NOMO-1 treated with DMSO at 0.1 percent for 48 hours (cell line): ENCODE data around the gene SNED1.

Source experiments
- DNase-seq: peaks from one replicate; lab custom pipeline; 2025; ENCODE audit not compliant: unreplicated experiment; lab: John Stamatoyannopoulos, UW

The SNED1 gene

DNA sequence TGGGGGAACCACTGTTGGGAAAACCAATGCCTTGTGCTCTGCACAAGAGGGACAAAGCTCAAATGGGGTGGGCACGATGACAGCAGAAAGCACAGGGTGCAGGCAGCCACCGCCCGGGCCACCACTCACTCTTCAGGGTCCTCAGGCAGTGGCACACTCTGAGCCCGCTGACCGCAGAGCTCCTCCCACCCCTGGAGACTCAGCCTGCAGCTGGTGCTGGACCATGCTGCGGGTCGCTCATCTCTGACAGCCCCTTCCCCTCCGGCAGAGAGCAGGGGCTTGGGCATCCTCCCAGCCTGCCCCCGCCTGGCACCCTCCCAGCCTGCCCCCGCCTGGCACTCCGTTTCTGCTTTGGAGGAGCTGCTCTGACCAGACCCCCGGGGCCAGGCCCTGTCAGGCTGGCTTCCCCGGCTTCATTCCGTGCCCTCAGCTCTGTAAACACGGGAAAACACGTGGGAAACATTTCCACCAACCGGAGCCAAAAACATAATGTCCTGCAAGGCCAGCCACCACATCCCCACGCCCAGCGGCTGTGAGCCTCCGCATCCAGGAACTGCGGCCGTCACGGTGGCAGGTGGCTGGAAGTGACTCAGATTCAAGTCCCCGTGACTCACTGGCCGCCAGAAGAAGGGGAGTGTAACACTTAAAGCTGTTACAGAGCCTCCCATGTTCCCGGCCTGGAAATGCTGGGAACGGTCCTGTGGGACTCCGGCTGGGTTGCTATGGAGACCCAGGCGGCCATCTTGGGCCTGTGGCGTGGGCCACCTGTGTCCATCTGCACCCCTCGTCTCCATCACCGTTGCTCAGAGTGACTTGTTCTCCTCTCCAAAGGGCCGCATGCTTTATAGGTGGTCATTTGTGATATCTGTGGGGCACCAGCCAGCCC lies 6.8 kb upstream of the SNED1 start:
- peak; percentile 84 for DNase-seq

DNA sequence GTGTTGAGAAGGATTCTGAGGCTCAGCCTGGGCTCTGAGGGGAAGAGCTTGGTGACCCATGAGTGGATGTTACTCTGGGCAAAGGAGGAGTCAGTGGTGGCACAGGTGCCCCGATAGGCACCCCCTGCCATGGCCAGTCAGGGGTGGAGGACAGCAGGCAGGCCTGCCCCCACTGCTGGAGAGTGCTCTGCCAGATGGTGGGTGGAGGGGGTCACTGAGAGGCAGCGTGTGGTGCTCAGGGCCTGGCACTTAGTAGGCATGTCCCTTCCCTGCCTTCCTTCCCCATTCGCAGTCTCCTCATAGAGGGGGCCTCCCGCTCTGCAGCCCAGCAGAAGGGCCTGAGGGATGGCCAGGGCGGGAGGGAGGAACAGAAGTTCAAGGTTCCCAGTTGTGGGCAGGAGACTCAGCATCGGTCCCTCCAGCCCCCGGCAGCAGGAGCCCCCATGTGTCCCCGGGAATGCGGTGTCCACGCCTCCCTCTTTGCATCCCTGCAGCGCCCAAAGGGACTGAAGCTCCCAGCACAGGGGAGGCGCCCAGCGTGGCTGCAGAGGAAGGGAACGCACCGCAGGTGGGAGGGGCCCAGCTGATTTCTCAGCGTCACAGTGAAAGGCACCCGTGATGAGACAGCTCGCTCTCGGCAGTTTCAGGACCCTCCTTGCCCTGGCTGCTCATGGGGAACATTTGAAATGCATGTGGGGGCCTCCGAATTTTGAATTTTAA lies 5.7 kb upstream of the SNED1 start:
- DNase-seq = no peak

DNA sequence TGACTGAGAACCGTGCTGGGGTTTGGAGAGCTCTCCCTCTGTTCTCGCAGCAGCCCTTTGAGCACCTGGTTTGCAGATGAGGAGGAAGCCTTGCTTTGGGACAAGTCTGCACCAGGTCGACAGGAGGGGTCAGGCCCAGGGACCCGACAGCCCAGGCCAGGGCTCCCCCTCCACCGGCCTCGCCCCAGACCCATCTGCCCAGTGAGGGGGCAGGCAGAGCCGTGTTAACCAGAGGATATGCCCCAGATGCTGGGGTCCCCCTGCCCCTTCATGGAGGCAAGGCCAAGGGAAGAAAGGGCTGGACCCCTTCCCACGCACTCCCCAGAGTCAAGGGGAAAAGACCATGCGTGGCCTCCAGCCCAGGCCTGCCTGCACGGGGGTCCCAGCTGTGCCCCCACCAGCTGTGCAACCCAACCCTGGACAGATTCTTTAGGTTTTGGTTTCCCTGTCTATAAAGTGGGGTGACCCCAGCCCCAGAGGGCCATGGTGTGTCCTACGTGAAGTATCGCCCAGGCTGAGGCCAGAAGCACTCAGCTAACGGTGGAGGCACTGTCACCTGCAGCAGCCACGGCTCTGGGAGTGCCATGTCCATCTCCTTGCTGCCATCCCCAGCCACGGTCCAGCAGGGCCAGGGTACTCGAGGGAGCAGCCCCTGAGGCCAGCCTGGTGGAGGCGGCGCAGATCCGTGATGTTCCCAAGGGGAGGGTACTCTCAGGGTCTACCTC lies 4.8 kb upstream of the SNED1 start:
- no peak for DNase-seq

DNA sequence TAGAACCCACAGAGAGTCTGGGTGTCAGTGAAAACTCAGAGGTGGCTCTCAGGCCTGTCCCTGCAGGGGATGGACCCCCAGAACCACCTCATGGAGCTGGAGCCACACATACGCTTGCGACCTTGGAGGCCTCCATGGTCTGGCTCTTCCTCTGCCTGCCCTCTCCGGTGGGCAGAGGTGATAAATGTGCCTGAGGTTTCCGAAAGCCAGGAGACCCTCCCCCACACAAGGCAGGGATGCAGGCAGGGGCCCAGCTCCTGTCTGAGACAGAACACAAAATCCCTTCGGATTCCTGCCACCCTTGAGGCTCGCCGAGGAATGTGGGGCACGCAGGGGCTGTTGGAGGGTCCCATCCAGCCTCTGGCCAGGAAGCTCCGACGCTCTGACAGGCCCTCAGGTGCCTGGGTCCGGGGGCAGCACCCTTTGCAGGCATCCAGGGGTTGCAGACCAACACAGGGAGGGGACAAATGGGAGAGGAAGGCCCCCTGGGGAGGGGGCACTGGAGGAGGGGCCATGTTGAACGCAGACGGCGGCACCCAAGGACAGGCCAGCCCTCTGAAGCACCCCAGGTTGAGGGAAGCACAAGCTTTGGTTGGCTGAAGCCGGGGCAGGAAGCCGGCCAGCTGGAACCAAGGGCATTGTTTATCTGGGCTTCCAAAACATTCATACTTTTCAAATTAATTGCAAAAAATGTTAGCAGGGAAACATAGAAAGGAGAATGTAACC lies 4.1 kb upstream of the SNED1 start:
- no peak for DNase-seq

DNA sequence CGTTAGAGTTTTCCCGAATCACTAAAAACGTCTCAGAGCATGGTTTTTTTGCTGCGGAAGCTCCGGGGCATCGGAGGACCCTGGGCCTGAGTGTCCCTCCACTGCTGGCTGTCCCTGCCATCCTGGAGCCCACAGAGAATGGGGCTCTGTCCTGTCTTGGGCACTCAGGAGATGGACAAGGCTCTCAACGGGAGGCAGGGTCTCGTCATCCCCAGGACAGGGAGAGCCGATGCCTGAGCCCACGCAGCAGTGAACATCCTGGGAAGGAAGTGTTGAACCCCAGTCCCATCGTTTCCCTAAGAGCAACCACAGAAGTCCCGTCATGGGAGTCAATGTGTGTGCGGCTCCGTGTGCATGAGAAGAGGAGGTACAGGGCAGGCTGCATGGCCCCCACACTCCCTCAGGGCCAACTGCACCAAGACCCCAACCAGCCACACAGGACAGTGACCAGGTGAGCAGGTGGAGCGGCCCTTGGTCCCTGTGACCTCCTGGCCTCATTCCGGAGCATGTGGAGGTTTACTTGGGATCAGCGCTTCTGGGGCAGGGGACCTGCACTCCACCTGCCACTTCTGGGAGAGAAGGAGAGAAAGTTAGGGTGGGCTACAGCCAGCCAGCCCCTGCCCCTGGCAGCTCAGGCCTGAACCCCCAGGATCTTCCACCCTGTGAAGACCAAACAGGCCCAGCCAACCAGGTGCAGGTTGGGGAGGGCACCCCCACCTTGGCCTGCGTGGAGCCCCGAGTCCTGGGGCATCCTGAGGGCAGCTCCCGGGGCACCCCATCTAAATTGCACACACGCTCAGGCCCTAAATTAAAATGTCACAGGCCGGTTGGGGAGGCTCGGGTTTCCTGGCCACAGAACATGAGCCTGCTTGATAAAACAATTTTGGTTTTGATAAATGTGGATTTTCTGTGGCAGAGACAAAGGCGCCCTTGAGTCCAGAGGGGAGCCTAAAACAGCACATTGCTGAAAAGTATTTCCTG lies 3.1 kb upstream of the SNED1 start:
- DNase-seq = no peak

DNA sequence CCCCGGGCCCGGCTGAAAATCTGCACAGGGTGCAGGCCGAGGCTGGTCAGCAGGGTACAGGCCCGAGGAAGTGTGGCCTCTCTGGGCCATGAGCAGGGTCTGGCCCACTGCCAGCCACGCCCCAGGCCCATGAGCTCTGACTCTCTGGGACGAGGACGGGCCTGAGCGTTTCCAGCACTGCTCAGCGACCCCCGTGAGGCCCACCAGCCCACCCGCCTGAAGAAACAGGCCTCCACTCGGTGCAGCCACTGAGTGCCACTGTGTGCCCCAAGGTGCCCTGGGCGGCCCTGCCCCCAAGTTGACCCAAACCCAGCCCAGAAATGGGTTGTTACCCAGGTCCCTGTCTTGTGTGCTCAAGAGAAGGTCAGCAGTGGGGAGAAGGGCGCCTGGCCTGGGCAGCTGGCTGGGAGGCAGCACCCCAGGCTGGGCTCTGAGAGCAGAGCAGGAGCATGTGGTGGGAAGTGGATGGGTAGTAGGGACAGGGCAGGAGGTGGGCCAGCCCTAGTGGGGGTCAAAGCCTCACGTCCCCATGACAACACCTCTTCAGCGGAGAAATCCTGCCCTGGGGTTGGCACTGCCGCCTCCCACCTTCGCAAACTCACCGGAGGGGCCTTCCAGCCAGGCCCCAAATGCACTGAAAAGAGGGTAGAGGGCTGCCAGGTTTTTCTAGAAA lies 2.1 kb upstream of the SNED1 start:
- DNase-seq = no peak

DNA sequence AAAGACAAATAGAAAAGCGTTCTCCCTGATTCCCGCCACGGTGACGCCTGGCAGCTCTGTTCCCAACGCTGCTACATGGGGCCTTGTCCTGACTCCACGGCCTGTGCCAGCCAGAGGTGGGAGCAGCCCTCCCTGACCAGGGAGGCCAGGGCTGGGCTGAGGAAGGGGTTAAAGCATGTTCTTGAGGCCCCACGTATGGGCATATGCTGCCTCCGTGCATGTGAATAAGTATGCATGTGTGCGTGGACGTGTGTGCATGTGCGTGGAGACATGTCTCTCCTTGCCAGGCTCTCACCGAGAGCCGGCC lies 1.6 kb upstream of the SNED1 start:
- DNase-seq = no peak

DNA sequence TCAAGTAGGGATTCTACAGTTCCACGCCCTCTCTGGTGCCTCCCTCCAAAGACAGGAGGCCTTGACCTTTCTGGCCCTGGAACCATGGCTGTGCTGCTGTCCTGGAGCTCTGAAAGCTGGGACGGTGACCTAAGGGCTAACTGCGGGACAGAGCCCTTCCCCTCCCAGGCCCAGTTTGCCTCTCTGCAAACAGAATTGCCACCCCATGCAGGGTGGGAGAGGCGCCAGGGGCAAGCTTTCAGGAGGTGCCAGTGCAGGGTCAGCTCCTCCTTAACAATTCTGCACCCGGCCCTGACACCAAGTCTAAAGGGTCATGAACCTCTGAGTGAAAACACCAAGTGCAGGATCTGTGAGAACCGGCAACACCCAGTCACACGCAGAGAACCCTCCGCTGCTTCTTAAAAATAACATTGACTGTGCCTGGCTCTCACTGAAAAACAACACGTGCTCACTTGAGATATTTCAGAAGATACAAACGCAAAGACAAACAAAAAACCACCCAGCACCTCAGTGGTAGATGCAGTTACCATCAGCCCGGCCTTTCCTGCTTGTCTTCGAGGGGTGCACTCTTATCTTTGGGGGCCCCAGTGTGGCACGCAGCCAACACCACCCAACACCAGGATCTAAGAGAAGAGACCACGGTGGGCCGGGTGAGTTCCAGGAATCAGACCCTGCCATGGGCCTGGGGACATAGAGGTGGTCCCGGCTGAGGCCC lies 1.1 kb upstream of the SNED1 start:
- DNase-seq = no peak

DNA sequence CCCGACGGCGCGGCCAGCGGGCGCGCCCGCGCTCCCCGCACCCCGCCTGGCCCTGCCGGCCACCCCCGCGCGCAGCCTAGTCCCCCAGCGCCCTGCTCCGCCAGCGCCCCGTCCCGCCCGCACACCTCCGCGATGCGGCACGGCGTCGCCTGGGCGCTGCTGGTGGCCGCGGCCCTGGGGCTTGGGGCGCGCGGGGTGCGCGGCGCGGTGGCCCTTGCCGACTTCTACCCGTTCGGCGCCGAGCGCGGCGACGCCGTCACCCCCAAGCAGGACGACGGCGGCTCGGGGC lies 232 bp downstream of the SNED1 start:
- no peak for DNase-seq

DNA sequence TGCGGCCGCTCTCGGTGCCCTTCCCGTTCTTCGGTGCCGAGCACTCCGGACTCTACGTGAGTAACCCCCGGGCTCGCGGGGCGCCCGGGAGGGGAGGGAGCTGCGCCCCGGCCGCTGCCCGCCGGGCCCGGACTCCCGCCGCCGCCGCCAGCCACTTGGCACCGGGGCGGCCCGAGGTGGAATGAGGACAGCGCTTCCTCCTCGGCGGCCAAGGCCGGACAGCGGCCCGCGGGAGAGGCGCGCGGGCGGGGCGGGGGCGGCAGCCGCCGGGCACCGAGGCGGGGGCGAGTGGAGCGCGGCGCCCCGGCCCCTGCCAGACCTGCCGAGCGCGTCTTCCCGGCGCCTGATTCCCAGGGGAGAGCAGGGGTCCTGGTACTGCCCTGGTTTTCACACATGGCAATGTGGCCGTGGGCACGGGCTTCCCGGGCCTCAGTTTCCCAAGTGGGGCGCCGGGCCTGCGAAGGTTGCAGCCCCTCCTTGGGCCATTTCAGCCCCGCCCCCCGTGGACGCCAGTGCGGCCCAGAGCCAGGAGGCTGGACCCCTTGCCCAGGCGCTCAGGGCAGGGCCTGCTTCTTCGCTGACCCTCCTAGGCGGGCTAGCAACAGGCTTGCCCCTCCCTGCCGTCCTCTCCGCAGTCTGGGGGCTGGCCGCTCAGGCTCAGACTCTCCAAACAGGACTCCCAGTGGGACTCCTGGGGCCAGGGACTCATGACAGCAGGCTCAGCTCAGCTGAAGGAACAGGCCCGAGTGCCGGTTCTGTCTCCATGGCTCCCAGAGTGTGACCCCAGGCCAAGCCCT lies 775 bp downstream of the SNED1 start:
- no peak for DNase-seq

DNA sequence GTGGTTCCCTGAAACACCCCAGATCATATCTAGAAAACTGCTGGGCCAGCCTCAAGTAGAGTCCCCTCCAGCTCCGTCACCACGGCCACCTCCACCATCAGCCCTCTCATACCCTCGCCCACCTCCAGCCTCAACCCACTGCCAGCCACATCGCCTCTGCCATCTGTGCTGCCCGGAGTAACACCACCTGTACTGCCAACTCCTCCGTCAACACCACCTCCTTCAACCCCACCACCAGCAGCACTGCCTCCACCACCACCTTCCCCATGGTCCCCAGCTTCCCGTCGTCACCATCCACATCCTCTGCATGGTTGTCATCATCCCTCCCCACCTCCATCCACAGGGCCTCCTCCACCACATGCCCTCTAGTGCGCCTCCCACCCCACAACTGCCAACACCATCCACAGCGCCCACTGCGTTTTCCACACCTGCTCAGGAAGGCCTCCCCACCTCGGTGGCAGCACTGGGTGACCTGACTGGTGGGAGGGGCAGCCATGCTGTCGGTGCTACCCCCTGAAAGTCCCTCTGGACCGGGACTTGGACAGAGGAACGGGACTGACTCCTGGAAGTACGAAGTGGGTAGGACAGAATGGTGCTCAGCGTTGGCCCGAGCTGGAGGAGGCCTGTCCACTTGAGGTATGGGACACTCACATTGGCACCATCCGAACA lies 1.6 kb downstream of the SNED1 start:
- DNase-seq = no peak

DNA sequence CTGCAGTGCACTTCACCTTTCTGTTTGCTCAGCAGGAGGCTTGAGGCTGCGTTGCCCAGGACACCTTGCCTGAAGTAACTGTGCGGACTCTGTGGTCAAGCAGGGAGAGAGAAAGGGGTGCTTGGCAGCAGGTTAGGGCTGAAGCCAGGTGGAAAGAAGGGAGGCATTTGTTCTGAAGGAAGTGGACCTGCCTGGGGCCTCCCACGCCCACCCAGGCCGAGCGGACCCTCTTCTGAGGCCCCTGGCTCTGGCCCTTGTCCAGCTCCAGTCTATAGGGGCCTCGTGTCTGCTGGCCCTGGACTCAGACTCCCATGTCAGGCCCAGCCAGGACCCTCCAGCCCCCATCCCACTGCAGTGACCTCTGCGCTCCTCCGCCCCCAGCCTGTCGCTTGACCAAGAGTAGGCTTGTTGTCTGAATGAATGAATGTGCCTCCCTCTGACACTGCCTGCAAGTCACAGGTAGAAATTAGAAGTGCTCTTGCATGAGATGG lies 2.5 kb downstream of the SNED1 start:
- no peak for DNase-seq

DNA sequence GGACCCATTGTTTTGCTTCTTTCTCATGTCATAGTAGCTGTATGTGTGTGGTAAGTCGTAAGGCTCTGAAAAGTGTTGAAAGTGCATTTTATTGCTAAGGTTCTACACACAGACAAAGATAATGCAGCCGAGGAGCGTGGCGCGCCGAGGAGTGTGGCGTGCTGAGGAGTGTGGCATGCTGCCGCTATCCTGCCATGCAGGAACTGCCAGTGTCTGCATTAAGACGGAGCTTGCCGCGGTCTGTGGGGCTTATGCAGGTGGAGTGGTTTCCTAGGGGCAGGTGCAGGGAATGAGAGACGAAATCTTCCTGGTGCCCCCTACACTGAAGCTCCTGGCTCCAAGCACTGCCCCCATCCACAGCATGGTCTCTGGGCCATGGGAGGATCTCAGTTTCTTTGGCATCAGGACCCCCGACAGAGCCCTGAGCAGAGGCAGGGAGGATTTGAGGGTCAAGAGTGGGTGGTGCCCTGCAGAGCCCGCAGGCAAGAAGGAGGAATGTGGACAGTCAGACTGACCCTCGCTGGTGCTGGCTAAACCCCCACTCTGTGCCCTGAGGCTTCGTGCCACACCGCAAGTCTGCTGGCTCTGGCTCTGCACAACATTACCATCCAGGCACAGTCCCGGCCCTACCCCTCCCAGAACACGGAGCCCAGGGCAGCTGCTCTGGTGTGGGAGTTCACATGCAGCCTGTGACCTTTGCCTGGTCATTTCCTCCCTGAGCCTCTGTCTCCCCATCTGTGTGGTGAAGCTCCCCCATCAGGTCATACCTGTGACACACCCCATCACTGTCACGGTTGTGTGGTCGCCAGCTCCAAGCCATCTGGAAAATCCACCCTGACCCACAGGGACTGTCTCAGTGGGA lies 3.2 kb downstream of the SNED1 start:
- DNase-seq = no peak

DNA sequence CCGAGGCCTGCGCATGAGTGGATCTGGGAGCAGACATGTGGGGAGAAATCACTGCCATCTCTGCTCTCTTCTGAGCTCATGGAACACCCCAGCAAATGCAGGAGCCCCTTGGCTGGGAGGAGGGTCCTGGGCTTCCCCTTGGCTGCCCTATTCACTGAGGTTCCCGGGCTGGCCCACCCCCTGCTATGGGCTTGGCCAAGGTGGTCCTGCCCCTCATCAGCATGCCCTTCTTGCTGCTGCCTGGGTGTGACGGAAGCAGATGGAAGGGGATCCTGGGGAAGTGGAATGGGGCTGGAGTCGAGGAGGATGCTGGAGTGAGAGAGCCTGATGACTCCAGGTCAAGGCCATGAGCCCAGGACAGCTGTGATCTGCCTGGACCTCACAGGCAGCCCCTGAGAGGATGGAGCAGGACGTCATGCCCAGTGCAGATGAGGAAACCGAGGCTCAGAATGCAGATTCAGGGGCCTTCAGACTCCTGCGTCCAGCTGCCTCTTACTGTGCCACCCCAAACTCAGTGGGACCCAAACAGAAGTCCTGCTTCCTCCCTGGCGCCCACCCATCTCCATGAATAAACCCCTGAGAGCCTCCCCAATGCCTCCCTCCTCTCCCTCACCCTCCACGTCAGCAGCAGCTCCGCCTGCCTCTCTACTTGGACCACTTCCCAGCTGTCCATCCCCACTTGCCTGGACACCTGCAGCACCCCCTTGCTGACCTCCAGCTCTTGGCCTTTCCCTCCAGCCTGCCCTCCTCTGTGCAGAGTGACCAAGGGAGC lies 4.0 kb downstream of the SNED1 start:
- no peak for DNase-seq

DNA sequence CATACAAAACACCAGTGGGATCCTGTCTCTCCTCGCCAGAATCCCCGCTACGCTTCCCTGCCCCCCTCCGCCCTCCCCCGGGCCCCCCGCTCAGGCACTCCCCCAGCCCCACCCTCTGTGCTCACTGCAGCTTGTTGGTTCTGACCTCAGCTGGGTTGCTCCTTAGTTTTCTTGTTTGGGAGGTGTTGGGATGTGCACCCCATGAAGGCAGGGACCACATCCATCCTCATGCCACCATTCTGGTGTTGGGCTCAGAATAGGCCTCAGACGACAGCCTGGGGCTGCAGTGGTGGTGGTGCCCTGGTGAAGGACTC lies 4.6 kb downstream of the SNED1 start:
- no peak for DNase-seq

DNA sequence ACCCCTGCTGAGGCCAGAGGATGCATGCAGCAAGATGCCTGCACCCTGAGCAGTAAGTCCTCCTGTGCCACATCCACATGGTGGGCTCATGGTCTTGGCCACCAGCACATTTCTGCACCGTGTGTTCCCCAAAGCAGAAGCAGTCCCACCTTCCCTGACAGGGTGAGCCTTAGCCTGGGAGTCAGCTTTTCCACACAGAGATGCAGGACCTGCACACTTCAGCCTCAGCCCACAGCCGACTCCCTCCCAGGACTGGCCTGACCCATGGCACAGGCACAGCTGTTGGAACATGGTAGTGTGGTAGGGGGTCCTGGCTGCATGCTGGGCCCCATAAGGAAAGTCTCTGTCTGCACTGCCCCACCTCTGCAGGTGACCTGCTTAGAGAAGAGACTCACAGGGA lies 5.0 kb downstream of the SNED1 start:
- DNase-seq = no peak
